Amniotic epithelial cell (primary cell): ENCODE data around the gene RXRA.

Experiments used
- DNase-seq: peaks from one replicate; pipeline ENCODE4 v3.0.0-alpha.2; 2010; ENCODE audit warnings: low read depth

RXRA gene

GRCh38 chr9:134355158-134355557 lies 28.9 kb downstream of the RXRA start:
- DNase-seq = no peak

- no peak for DNase-seq
These were observed 29.5 kb downstream of the RXRA start for GRCh38 chr9:134355561-134356279.

GRCh38 chr9:134356496-134357470 lies 30.5 kb downstream of the RXRA start:
- DNase-seq = peak; percentile 81

DNA sequence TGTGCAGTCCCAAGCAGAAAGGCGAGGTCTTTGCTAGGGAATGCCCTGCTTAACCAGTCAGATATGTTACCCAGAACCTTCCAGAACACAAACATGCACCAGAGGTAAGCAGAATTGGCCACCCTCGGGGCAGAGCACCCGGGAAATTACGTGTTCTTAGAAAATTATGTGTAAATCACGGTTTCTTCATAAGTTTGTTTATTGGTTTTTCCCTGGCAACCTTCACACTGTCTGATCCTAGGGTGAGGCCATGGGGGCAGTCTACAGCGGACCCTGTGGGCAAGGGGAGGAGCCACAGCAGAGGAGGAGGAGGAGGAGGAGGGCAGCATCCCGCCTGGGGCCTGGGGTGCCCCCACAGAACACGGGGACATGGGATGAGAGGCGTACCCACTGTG lies 31.4 kb downstream of the RXRA start:
- peak; percentile 24 for DNase-seq

- no peak for DNase-seq
These were observed 31.9 kb downstream of the RXRA start for GRCh38 chr9:134358026-134358661.

DNA sequence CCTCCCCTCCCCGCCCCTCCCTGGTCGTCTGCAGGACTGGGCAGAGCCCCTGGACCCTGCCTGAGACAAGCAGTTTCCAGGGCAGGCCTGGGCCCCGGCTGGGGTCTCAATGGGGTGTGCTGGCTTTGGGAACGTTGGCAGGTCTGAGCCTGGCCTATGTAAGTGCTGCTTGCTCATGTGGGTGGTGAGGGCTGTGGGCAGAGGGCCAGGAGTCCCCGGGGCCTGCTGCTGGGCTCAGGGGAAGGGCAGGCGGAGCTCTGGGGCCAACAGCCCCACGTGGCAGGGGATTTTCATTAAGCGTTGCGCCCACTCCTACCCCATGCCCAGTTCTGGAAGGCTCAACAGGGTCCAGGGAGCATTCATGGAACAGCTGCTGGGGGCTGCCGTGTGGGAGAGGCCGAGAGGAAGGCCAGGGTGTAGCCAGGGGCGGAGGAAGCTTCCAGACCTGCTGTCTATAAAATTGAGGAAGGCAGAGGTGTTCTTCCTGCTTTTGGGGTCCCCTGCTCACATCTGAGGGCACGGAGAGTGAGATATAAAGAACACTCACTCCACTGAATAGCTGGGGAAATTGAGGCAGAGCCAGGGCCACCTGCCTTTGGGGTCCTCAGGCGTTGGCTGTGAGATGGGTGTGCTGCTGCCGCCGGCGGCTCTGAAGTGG lies 32.5 kb downstream of the RXRA start:
- DNase-seq = peak; percentile 38

DNA sequence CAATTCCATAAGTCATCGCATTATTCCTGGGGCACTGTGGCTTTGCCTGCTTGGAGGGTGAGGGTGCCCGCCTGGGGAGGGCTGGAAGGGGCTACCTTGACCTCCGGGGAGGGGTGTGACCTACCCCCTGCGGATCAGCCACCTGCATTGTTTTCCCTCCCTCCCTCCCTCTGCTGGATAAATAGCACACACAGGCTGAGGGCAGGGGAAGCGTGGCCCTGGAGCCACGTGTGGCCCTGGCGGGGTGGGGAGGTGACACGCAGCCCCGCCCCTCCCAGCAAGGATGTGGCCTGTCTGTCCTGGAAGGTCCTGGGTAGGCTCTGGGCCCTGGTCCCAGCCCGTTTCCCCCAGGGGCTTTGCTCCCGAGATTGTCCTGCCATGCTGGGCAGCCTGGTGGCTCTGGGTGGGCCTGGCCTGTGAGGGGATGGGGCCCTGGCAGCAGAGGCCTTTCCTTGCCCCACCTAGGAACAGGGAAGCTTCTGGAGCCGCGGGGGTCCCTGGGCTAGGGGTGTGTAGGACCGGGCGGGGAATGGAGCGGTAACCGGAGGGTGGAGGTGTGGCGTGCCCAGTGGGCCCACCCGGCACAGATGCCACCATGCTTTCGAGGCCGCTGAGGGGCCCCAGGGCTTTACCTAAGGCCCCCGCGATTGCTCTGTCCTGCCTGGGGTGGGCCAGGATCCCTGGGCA lies 33.4 kb downstream of the RXRA start:
- DNase-seq = no peak

DNA sequence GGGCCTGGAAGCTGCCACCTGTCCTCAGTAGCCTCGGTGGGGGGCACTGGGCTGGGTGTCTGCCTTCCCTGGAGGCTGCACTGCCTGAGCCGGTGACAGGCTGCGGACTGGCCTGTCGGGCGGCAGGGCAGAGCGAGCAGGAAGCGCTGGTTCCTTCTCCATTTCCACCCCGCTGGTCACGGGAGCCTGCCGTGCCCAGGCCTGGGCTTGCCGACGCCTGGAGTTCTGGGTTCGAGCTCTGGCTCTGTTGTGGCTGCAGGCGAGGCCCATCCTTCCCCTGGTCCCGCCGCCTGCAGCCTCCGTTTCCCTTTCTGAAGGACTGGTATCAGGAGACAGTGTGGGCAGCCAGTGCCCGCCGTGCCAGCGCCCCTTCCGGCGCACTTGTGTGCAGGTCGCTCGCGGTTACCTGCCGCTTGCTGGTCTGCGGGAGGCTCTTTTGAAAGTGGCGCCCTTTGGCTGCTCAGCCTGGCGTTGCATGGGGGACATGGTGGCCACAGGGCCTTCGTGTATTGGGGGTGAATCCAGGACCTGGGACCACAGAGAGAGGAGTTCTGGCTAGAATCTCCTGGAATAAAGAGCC lies 34.0 kb downstream of the RXRA start:
- DNase-seq = no peak

- peak; percentile 34 for DNase-seq
These were observed 34.6 kb downstream of the RXRA start for GRCh38 chr9:134360897-134361296.

DNA sequence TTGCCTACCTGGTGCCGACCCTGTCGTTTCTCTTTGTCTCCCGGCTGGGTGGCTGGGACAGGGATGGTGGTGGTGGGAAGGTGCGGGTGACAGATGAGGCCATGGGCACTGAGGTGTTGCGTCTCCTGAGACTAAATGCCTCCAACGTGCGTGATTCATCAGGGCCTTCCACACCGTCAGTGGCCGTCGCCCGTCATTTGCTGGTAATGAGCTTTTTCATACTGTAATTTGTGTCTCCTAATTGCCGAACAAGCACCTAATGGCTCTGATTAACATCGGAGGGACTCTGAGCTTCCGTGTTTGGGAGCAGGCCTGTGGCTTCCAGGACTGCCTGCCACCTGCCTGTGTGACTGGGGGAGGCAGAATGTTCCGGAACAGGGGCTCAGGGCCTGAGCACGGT lies 35.2 kb downstream of the RXRA start:
- DNase-seq = no peak

DNA sequence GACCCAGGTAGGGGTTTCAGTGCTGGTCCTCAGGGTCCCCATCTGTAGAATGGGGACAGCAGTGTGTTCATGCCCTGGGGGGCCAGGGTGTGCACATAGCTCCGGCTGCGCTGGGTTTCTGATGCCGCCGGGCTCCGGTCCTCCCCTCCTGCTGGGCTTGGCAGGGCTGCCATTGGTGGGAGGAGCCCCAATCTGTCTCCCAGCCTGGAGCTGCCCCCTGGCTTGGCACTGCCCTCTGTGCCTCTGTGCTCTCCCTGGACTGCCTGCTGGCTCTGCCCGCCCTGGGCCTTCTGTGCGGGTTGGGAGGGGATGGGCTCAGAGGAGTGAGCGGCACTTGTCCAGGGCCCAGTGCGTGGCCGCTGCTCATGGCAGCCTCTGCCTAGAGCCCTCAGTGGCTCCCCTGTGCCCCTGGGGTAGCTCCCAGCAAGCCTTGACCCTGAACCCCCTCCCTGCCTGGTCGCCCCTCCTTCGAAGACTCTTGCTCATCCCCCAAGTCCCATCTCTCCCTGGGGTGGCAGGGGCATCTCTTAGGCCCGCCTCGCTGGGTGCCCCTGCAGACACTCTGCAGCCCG lies 35.7 kb downstream of the RXRA start:
- no peak for DNase-seq

DNA sequence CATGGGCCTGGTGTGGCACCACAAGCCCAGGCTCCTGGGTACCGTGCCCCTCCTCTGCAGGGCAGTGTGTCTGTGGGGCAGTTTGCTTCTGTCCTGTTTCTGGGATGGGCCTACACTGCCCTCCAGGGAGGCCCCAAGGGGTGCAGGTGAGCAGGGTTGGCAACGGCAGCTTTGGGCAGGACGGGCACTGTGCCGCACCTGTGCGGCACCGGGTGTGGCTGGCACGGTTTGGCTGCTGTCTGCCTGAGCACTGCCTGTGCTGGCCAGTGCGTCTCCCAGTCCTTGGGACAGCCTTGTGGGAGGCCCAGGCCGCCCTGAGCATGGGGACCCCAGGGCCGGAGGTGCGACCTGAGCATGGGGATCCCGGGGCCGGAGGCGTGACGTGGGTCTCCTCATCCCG lies 37.2 kb downstream of the RXRA start:
- DNase-seq = no peak

DNA sequence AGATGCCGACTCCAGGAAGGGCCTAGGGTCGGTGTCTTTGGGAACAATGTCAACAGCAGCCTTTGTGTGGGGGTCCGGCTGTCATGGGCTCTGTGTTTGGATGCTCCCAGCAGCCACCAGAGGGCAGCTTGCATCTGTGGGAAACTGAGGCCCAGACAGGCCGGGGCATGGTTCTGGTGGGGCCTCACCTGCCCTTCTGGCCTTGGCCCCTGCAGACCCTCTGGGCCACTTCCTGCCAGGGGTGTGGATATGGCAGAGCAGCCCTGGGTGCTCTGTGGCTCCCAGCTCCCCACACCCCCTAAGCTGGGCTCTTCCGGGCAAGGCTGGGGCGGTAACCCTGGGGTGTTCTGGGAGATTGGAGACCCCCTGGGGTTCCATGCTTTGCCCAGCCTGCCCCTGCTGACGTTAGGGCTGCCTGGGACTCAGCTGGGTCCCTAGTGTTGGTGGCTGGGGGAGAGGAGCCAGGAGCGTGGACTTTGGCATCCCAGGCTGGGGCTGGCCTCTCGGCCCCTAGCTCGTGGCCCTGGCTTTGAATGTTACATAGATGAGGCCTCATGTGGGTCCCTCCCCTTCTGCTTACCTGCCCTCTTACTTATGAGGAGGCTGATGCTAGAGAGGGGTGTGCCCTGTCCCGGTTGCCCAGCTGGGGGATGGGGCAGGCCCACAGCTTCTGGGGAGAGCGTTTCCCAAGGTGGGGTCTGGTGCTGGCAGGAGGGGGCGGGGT lies 38.3 kb downstream of the RXRA start:
- DNase-seq = no peak

DNA sequence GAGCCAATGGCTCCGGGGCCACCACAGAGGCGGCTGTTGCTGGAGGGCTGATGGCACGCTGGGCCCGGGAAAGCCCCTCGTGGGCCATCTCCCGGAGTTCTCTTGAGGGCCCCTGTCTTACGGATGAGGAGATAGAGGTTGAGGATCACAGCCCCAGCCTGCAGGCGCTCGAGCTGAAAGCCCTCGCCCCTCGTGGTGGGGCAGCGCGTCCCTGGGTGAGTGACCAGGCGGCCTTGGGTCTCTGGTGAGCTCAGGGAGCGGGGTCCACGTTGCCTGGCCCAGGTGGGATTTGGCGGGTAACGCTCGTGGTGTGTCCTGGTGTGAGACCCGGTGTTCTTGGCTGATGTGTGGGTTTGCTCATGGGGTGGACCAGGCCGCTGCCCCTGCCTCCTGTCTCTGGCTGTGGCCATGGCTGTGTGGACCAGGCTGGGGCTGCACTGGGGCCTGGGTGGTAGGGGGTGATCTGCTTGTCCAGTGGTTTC lies 38.9 kb downstream of the RXRA start:
- DNase-seq = no peak

DNA sequence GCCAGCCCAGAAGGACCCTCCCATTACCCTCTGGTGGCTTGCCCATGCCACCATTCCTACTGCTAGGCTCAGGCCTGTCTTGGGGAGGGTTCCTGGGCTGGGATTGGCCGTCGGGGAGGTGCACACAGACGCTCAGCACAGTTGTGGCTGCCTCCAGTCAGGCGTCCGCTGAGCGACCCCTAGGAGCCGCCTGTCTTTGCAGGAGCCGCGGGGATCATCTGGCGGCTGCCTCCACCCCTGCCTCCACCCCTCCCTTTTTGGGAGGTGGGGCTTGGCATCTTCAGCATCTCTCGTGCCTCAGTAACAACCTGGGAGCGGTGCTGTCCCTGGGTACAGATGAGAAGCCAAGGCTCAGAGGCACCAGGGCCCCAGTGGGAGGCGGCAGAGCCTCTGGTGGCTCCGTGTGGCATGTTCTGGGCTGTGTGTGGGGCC lies 39.6 kb downstream of the RXRA start:
- no peak for DNase-seq

DNA sequence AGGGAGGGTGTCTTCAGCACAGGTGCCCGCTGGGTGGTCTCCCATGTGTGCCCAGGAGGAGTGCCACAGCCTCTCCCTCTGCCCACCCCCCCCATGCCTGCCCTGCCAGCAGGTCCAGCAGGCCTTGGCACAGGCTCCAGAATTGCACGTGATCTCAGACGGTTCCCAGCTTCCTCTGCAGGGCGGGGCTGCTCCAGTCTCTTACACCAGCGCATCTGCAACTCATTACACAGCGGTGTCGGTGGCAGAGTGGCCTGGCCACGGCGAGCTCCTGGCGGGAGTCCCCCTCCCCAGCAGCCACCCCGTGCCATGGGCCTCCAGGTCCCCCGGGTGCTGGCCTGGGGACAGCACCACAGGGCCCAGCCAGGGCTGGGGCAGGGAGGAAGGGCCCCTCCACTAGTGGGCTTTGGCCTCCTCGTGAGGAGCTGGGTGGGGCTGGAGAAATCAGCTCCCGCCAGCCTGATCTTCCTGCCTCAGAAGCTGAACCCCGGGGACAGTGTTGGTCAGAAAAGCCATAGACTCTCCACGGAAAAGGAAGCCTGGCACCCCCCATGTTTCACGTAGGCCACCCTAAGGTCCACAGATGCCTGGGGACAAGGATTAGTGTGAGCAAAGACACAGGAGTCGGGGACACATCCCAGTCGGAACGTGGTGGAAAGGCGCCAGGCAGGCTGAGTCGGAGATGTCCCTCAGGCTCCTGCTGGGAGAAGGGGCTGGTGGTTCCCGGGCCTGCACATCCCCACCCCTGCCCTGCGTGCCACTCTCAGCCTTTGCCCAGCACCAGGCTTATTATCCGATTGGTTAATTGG lies 40.2 kb downstream of the RXRA start:
- DNase-seq = peak; percentile 75

DNA sequence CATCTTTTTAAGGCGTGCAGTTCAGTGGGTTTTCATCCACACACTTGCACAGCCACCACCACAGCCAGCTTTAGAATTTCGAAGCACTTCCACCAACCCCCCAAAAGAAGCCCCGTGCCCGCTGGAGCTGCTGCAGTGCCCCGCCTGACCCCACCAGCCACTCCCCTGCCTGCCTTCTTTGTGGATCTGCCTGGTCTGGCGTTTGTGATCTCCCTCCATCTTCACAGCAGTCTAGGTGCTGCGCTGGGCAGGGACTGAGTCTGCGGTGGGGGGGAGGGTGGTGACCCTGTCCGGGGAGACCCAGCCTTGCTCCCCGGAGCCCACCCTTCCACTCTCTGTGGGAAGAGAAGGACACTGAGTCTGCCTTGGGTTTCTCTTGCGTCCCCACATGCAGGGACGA lies 40.8 kb downstream of the RXRA start:
- DNase-seq = no peak

DNA sequence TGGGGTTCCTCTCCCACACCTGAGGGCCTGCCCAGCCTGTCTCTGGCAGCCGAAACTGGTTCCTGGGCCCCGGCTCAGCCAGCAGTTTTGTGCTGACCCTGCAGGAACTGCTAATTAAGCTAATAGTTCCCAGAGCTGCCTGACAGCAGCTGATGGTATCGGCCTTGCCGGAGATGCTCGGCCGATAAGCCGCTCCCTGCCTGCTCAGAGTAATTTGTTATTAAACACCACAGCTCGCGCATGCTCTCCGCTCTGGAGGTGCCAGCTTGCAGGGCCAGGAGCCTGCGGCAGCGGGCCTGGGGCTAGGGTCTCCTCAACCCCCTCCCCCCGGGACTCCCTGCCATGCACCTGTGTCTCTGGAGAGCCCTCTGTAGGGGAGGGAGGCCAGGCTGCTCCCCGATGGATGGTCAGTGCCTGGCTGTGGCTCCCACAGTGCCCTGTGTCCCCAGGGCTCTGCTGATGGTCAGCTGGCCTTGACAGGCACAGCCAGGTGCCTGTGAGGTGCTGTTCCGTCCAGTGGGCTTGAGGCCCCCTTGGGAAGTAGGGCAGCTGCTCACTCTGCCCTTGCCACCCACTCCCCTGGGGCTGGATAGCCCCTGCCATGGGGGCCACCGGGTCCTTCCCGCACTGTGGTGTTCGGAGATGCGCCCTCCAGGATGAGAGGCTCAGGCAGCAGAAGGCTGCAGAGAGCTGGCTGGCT lies 41.7 kb downstream of the RXRA start:
- peak; percentile 10 for DNase-seq

GRCh38 chr9:134368571-134368970 lies 42.3 kb downstream of the RXRA start:
- no peak for DNase-seq
